Breast epithelium (tissue), 4 donors: ENCODE results near the gene ZNF516. TPM values are rescaled to one million over a fixed set of nuclear protein-coding genes. Genes with fewer than 3 reads are reported as not detected.

ENCODE experiments used
- DNase-seq, 2 donors: peaks; one replicate each; pipeline ENCODE4 v3.0.0-alpha.2; 2019; ENCODE audit warnings: low spot score in 2 of 2
- H3K27ac ChIP-seq, 2 donors: fragments of 200-600 bp; sonication (generic) in 1 of 2; one replicate each; pipeline ENCODE4 v1.5.1; 2016 to 2019; ENCODE audit warnings: mild to moderate bottlenecking in 1 of 2
- H3K27me3 ChIP-seq, 2 donors: fragments of 200-600 bp; sonication (generic) in 1 of 2; one replicate each; pipeline versions ENCODE4 v1.5.1 to v1.6.0; 2017 to 2019; ENCODE audit warnings: control low read depth in 1 of 2, mild to moderate bottlenecking in 1 of 2
- H3K36me3 ChIP-seq: fragments of 200-600 bp; one replicate; pipeline ENCODE4 v1.5.1; 2019
- H3K4me1 ChIP-seq, 2 donors: fragments of 200-600 bp; sonication (generic); one replicate each; pipeline ENCODE4 v1.5.1; 2016 to 2019; ENCODE audit warnings: control low read depth in 1 of 2
- H3K4me3 ChIP-seq, 3 donors: fragments of 200-600 bp; sonication (generic); 1 replicate in 2 of 3; 2 replicates in 1 of 3; pipeline ENCODE4 v1.5.1; 2016 to 2019; ENCODE audit warnings: mild to moderate bottlenecking in 3 of 3, moderate library complexity in 2 of 3
- H3K9me3 ChIP-seq, 2 donors: fragments of 200-600 bp; sonication (generic) in 1 of 2; one replicate each; pipeline ENCODE4 v1.5.1; 2016 to 2019; ENCODE audit warnings: control low read depth in 1 of 2
- POLR2A ChIP-seq: fragments of 450-650 bp; IDR thresholded peaks from one replicate; pipeline ENCODE4 v1.6.1; 2016; ENCODE audit warnings: antibody characterized with exemption, mild to moderate bottlenecking, moderate library complexity
- POLR2AphosphoS5 ChIP-seq, 3 donors: sonication (generic); formaldehyde crosslinking; IDR thresholded peaks; one replicate each; pipeline ENCODE4 v1.6.1; 2017; ENCODE audit warnings: antibody characterized with exemption in 3 of 3
- intact Hi-C: fragments of 100-400 bp; cut with DNase I; formaldehyde crosslinking; loops from one replicate; pipeline ENCODE4 v1.15.1; 2023; ENCODE audit warnings: low total_unique reads
- total RNA-seq, 3 donors: library from RNA; depleted of rRNA; stranded (reverse); fragments of >200 nt; gene quantifications; one replicate each; pipeline ENCODE4 v1.1.0, GENCODE V29; 2016
- TF ChIP-seq, protein P1 (sequence below), 3 donors: fragments of 450-650 bp; IDR thresholded peaks; one replicate each; pipeline ENCODE4 v1.5.1; 2016 to 2017; ENCODE audit warnings: antibody characterized with exemption in 3 of 3, mild to moderate bottlenecking in 3 of 3, moderate library complexity in 3 of 3

Gene ZNF516
- total RNA-seq, 3 donors from 2014 or later, result 12.0 to 33.4 (median 24.0) TPM

DNA sequence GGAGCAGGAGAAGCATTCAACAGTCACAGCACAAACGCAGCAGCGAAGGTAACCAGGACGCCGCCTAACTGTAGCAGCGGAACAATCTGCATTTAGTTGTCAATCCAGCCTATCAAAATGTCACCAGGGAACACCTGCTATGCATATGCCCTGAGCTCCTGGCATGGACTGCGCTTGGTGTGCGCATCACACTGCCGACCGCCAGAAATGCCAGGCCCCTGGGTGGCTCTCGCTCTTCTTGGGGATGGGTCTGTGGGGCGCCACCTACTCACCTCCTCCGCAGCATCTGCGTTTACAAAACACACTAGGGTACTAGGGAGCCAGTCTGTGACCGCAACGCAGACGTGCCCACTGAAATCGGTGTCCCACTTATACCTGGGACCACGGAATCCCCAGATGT lies 31.7 kb downstream of the ZNF516 start:
- TF ChIP-seq POLR2A, result no peak
- TF ChIP-seq POLR2AphosphoS5 (IDR thresholded peaks at IDR 0.05), result no peak
- TF ChIP-seq, protein P1, sequence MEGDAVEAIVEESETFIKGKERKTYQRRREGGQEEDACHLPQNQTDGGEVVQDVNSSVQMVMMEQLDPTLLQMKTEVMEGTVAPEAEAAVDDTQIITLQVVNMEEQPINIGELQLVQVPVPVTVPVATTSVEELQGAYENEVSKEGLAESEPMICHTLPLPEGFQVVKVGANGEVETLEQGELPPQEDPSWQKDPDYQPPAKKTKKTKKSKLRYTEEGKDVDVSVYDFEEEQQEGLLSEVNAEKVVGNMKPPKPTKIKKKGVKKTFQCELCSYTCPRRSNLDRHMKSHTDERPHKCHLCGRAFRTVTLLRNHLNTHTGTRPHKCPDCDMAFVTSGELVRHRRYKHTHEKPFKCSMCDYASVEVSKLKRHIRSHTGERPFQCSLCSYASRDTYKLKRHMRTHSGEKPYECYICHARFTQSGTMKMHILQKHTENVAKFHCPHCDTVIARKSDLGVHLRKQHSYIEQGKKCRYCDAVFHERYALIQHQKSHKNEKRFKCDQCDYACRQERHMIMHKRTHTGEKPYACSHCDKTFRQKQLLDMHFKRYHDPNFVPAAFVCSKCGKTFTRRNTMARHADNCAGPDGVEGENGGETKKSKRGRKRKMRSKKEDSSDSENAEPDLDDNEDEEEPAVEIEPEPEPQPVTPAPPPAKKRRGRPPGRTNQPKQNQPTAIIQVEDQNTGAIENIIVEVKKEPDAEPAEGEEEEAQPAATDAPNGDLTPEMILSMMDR (IDR thresholded peaks at IDR 0.05), result no peak
- Histone ChIP-seq H3K9me3 (no peaks in the 10 kb centered on the region), H3K36me3 (no peaks in the 10 kb centered on the region), H3K4me1 (peaks cover 0 to 13% of the 10 kb centered on the region in 2 donors), H3K4me3 (no peak overlapping the region), H3K27me3 (no peaks in the 10 kb centered on the region), H3K27ac (no peak overlapping the region)
- no peak for DNase-seq
- intact Hi-C loops, result no loop called here

DNA sequence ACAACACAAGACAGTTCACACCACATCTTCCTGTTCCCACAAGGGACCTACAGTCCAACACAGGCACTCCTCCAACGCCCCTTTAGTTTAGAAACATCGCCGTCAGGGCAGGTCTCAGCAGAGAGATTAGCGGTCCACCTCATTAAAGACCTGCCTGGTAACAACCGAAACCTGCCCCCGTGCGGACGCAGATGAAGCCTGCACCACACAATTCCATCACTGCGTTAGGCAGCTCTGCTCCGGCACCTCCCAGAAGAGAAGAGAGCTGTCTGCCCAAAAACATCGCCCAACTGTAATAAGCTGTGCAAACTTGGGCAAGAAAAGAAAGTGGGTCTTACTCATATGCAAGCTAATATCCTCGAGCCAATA lies 32.7 kb downstream of the ZNF516 start:
- Histone ChIP-seq H3K4me3 (no peak overlapping the region), H3K27me3 (no peaks in the 10 kb centered on the region), H3K9me3 (no peaks in the 10 kb centered on the region), H3K4me1 (peaks cover 0 to 13% of the 10 kb centered on the region in 2 donors), H3K27ac (no peak overlapping the region), H3K36me3 (no peaks in the 10 kb centered on the region)
- intact Hi-C loops, result no loop called here
- TF ChIP-seq POLR2AphosphoS5 (IDR thresholded peaks at IDR 0.05) (no peak), POLR2A (no peak)
- TF ChIP-seq, protein P1 (IDR thresholded peaks at IDR 0.05), result no peak
- no peak for DNase-seq

DNA sequence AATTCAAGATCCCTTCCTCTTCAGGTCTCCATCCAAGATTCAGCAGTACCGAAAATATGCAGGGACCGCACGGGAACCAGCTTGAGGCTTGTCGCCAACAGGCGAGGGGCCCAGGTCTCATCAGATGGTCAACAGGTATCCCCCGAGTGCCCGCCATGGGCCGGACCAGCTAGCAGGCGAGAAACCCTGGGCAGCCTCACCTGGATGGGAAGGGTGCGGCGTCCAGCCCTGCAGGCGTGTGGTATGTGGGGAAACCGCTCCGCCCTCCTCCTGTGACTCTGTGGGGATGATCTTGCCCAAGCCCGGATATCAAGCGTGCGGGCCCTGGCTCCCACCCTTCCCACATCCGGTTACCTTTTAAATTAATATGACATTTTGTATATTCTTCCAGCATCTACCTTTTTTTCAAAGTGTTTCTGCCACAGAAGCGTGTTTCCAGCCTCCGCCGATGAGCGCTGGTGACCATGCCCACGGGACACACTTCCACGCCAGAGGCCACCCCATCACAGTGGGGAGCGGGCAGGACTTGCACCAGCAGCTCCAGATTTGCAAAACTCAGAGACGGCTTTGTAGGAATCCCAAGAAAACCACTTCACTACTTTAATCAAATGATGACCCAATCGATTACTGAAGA lies 33.2 kb downstream of the ZNF516 start:
- DNase-seq, result no peak
- Histone ChIP-seq H3K27ac (no peak overlapping the region), H3K4me3 (no peak overlapping the region), H3K9me3 (no peaks in the 10 kb centered on the region), H3K27me3 (no peaks in the 10 kb centered on the region), H3K4me1 (peaks cover 0 to 13% of the 10 kb centered on the region in 2 donors), H3K36me3 (no peaks in the 10 kb centered on the region)
- intact Hi-C loops, result no loop called here
- TF ChIP-seq POLR2A (no peak), POLR2AphosphoS5 (IDR thresholded peaks at IDR 0.05) (no peak)
- TF ChIP-seq, protein P1 (IDR thresholded peaks at IDR 0.05), result no peak

DNA sequence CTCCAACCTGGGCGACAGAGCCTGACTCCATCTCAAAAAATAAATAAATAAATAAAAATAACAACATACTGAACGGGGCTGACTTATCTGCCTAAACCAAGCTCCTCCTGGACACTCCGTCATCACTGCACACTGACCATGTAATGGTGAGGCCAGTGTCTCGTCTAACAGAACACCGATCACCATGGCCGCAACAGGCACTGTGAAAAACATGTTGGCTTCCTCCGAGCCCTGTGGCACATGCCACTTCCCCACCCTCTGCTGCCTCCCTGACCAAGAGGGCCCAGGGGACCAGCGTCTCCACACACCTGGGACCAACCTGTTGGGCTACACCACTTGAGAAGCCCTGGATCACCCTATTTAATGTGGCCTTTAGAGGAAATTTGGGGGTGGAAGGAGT lies 33.9 kb downstream of the ZNF516 start:
- peak in 1 of 2 donors; percentile 10 for DNase-seq
- Histone ChIP-seq H3K4me3 (no peak overlapping the region), H3K27ac (no peak overlapping the region), H3K27me3 (no peaks in the 10 kb centered on the region), H3K9me3 (no peaks in the 10 kb centered on the region), H3K4me1 (peaks cover 0 to 13% of the 10 kb centered on the region in 2 donors), H3K36me3 (no peaks in the 10 kb centered on the region)
- TF ChIP-seq POLR2AphosphoS5 (IDR thresholded peaks at IDR 0.05) (no peak), POLR2A (no peak)
- TF ChIP-seq, protein P1 (IDR thresholded peaks at IDR 0.05), result no peak
- intact Hi-C loops, result no loop called here

DNA sequence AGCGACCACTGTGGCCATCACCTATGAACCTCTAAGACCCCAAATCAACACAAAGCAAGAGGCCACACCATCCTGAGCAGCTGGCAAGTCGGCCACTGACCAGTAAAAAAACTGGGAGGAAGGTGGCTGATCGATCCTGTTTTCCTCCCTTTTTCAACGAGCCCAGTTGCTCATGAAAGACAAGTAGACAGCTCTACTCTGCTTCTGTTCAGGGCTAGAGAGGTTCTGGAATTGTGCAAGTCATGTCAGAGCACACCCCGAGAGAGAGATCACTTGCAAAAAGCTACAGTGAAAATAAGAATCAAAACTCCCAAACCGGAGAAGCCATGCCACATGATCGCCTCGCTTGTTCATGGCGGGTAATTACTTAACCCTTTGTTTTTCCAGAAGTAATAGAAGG lies 34.6 kb downstream of the ZNF516 start:
- Histone ChIP-seq H3K9me3 (no peaks in the 10 kb centered on the region), H3K36me3 (no peaks in the 10 kb centered on the region), H3K27ac (peak overlapping the region; percentile 81 to 83), H3K4me3 (no peak overlapping the region), H3K4me1 (peaks cover 0 to 13% of the 10 kb centered on the region in 2 donors), H3K27me3 (no peaks in the 10 kb centered on the region)
- intact Hi-C loops, result no loop called here
- DNase-seq, result peak in 1 of 2 donors; percentile 10
- TF ChIP-seq, protein P1 (IDR thresholded peaks at IDR 0.05), result no peak
- no peak for TF ChIP-seq POLR2AphosphoS5 (IDR thresholded peaks at IDR 0.05)
- TF ChIP-seq POLR2A, result no peak
